Smooth muscle cell (in vitro differentiated cells): Measurements from ENCODE around the gene TMEM200C. TPM values are rescaled to one million over a fixed set of nuclear protein-coding genes. Genes with fewer than 3 reads are reported as not detected.

Experiments used
- DNase-seq: peaks from one replicate; lab custom pipeline; 2025; ENCODE audit not compliant: unreplicated experiment; lab: John Stamatoyannopoulos, UW
- H2AFZ ChIP-seq: fragments of 200-600 bp; sonication (generic); 2 replicates; pipeline ENCODE4 v1.6.0; 2016; ENCODE audit warnings: antibody characterized with exemption, low read depth, mild to moderate bottlenecking
- H3F3A ChIP-seq: fragments of 200-600 bp; sonication (generic); 2 replicates; pipeline ENCODE4 v1.6.0; 2017; ENCODE audit warnings: antibody characterized with exemption, low read depth
- H3K27ac ChIP-seq: fragments of 200-600 bp; sonication (generic); 2 replicates; pipeline ENCODE4 v1.5.1; 2016; ENCODE audit warnings: low read depth, mild to moderate bottlenecking
- H3K27me3 ChIP-seq: fragments of 200-600 bp; sonication (generic); 2 replicates; pipeline ENCODE4 v1.6.1; 2016; ENCODE audit warnings: low read depth, mild to moderate bottlenecking
- H3K36me3 ChIP-seq: fragments of 200-600 bp; sonication (generic); 2 replicates; pipeline ENCODE4 v1.5.1; 2016; ENCODE audit warnings: low read depth
- H3K4me1 ChIP-seq: fragments of 200-600 bp; sonication (generic); 2 replicates; pipeline ENCODE4 v1.5.1; 2016; ENCODE audit warnings: low read depth
- H3K4me2 ChIP-seq: fragments of 200-600 bp; sonication (generic); 2 replicates; pipeline ENCODE4 v1.6.0; 2016; ENCODE audit warnings: mild to moderate bottlenecking
- H3K4me3 ChIP-seq: fragments of 200-600 bp; sonication (generic); 2 replicates; pipeline ENCODE4 v1.5.1; 2016; ENCODE audit warnings: mild to moderate bottlenecking
- H3K79me2 ChIP-seq: fragments of 200-600 bp; sonication (generic); 2 replicates; pipeline ENCODE4 v1.6.0; 2016; ENCODE audit warnings: low read depth, mild to moderate bottlenecking
- H3K9ac ChIP-seq: fragments of 200-600 bp; sonication (generic); 2 replicates; pipeline ENCODE4 v1.6.0; 2016; ENCODE audit warnings: low read depth
- H3K9me3 ChIP-seq: fragments of 200-600 bp; sonication (generic); replicated peaks from 2 replicates; pipeline ENCODE4 v1.5.1; 2016; ENCODE audit warnings: low read depth
- H4K20me1 ChIP-seq: fragments of 200-600 bp; sonication (generic); 2 replicates; pipeline ENCODE4 v1.6.0; 2016; ENCODE audit warnings: low read depth
- CTCF ChIP-seq: fragments of 200-600 bp; sonication (generic); IDR thresholded peaks from 2 replicates; pipeline ENCODE4 v1.5.1; 2017; ENCODE audit warnings: borderline replicate concordance, mild to moderate bottlenecking, antibody characterized with exemption; ENCODE audit not compliant: insufficient read depth, poor library complexity, severe bottlenecking
- WGBS: methylation state at CpG from one replicate; pipeline ENCODE4 v1.1.7; 2016; ENCODE audit warnings: low lambda C conversion rate; 5-methylcytosine and 5-hydroxymethylcytosine counted together
- polyA plus RNA-seq: library from polyadenylated mRNA; unstranded; fragments of >200 nt; fragmentation: Nextera tagmentation; extraction: Ambion mirVana; gene quantifications from 2 replicates; pipeline ENCODE4 v1.2.1, GENCODE V29; 2016
- total RNA-seq: library from RNA; depleted of rRNA; stranded (reverse); fragments of >200 nt; gene quantifications from 2 replicates; pipeline ENCODE4 v1.2.3, GENCODE V29; 2014

The TMEM200C gene
- total and polyA plus RNA-seq, 2 experiments from 2014 or later: 0.56 to 1.2 TPM

- WGBS: 52% methylated on average over 3 of the region's 3 CpGs
- no peak for TF ChIP-seq CTCF
Measured at GRCh38 chr18:5941890-5942289, 46.6 kb upstream of the TMEM200C start.

DNA sequence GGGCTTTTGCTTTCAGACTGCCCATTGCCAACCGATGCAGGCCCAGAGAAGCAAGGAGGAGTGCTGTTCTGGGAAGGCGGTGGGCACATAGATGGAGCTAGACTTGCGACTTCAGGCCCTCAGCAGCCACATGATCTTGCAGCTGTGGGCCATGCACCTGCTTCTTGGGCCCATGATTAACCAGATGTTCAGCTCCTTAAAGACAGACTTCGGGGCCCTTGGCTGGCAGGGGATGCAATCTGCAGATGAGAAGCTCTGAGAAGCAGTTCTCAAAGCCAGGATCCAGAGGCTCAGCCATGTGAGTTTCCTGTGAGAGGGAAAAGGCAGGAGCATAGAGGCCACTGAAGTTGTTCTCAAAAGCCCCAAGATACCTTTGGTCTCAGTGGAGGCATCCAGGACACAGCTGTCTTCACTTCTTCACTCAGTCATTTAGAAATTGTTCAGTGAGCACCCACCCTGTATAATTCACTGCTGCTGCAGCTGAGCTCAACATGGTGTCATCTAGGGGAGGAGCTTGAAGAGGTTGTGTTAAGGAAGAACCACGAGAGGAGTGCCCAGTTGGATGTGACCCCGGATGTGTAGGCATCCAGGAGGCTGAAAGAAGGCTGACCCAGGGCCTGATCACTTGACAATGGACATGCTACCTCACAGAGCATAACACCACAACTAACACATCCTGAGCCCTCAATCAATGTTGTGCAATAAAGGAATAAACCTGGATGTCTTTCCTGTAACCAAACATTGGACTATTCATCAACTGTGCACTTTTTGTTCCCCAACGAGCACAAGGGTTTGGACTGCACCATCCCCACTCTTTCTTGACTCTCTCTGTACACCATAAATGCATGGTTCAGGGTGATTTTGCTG is 44.7 kb upstream of the TMEM200C start:
- Histone ChIP-seq H3K4me1 (no peaks in the 10 kb centered on the region), H3F3A (no peaks in the 10 kb centered on the region), H3K27me3 (peaks cover 7% of the 10 kb centered on the region), H3K9ac (no peak overlapping the region), H3K27ac (no peak overlapping the region), H3K9me3 (no peaks in the 10 kb centered on the region), H3K79me2 (no peaks in the 10 kb centered on the region), H3K4me2 (no peak overlapping the region), H3K36me3 (no peaks in the 10 kb centered on the region), H3K4me3 (no peak overlapping the region), H2AFZ (no peak overlapping the region), H4K20me1 (no peaks in the 10 kb centered on the region)
- DNase-seq: no peak
- WGBS: 92% methylated on average over 7 of the region's 7 CpGs
- no peak for TF ChIP-seq CTCF

More at GRCh38 chr18:5941890-5942289, 46.6 kb upstream of the TMEM200C start:
- Histone ChIP-seq H3K4me2 (no peak overlapping the region), H2AFZ (no peak overlapping the region), H3F3A (no peaks in the 10 kb centered on the region), H4K20me1 (no peaks in the 10 kb centered on the region), H3K27me3 (peaks cover 6% of the 10 kb centered on the region), H3K79me2 (no peaks in the 10 kb centered on the region), H3K4me3 (no peak overlapping the region), H3K9me3 (no peaks in the 10 kb centered on the region), H3K9ac (no peak overlapping the region), H3K27ac (no peak overlapping the region), H3K36me3 (no peaks in the 10 kb centered on the region), H3K4me1 (no peaks in the 10 kb centered on the region)
- DNase-seq: no peak

- Histone ChIP-seq H3K4me3 (no peak overlapping the region), H3K27me3 (peaks cover 29% of the 10 kb centered on the region), H3K4me2 (no peak overlapping the region), H4K20me1 (no peaks in the 10 kb centered on the region), H3K27ac (no peak overlapping the region), H3F3A (no peaks in the 10 kb centered on the region), H3K4me1 (no peaks in the 10 kb centered on the region), H2AFZ (no peak overlapping the region), H3K79me2 (no peaks in the 10 kb centered on the region), H3K36me3 (no peaks in the 10 kb centered on the region), H3K9ac (no peak overlapping the region), H3K9me3 (no peaks in the 10 kb centered on the region)
- no peak for TF ChIP-seq CTCF
- no peak for DNase-seq
- WGBS: 96% methylated on average over 3 of the region's 3 CpGs
Measured at GRCh38 chr18:5937795-5938194, 42.5 kb upstream of the TMEM200C start.

- H3K4me2 ChIP-seq: no peak overlapping the region
- H2AFZ ChIP-seq: no peak overlapping the region
- H3F3A ChIP-seq: no peaks in the 10 kb centered on the region
- no peaks in the 10 kb centered on the region for H3K79me2 ChIP-seq
- H3K36me3 ChIP-seq: no peaks in the 10 kb centered on the region
- DNase-seq: no peak
- H3K9ac ChIP-seq: no peak overlapping the region
- H3K27ac ChIP-seq: no peak overlapping the region
- H4K20me1 ChIP-seq: no peaks in the 10 kb centered on the region
- no peak overlapping the region for H3K4me3 ChIP-seq
- peaks cover 29% of the 10 kb centered on the region for H3K27me3 ChIP-seq
- H3K4me1 ChIP-seq: no peaks in the 10 kb centered on the region
- H3K9me3 ChIP-seq: no peaks in the 10 kb centered on the region
- no peak for TF ChIP-seq CTCF
- WGBS: 92% methylated on average over 7 of the region's 7 CpGs
Measured at GRCh38 chr18:5937121-5937520, 41.8 kb upstream of the TMEM200C start.
